GM23248 (cell line): ENCODE results near the gene INAFM2. TPM values are rescaled to one million over a fixed set of nuclear protein-coding genes. Genes with fewer than 3 reads are reported as not detected.

ENCODE experiments used
- DNase-seq: peaks from one replicate; pipeline ENCODE4 v3.0.0-alpha.2; 2015
- H2AFZ ChIP-seq: fragments of 200-600 bp; sonication (generic); 2 replicates; pipeline ENCODE4 v1.6.1; 2016; ENCODE audit warnings: antibody characterized with exemption
- H3F3A ChIP-seq: fragments of 200-600 bp; sonication (generic); 2 replicates; pipeline ENCODE4 v1.6.1; 2016; ENCODE audit warnings: mild to moderate bottlenecking, antibody characterized with exemption, mixed run types; ENCODE audit not compliant: insufficient read depth
- H3K27ac ChIP-seq: fragments of 200-600 bp; sonication (generic); 2 replicates; pipeline ENCODE4 v1.5.1; 2016; ENCODE audit warnings: mild to moderate bottlenecking
- H3K27me3 ChIP-seq: fragments of 200-600 bp; sonication (generic); replicated peaks from 2 replicates; pipeline ENCODE4 v1.6.1; 2016; ENCODE audit warnings: mild to moderate bottlenecking; ENCODE audit not compliant: insufficient read depth
- H3K36me3 ChIP-seq: fragments of 200-600 bp; sonication (generic); 2 replicates; pipeline ENCODE4 v1.6.1; 2016; ENCODE audit warnings: low read depth, mild to moderate bottlenecking
- H3K4me1 ChIP-seq: fragments of 200-600 bp; sonication (generic); 2 replicates; pipeline ENCODE4 v1.6.1; 2016; ENCODE audit warnings: mild to moderate bottlenecking; ENCODE audit not compliant: insufficient read depth
- H3K4me2 ChIP-seq: fragments of 200-600 bp; sonication (generic); one replicate; pipeline ENCODE4 v1.6.1; 2016; ENCODE audit warnings: mild to moderate bottlenecking; ENCODE audit not compliant: unreplicated experiment
- H3K4me3 ChIP-seq: fragments of 200-600 bp; sonication (generic); 2 replicates; pipeline ENCODE4 v1.5.1; 2016; ENCODE audit warnings: mild to moderate bottlenecking
- H3K79me2 ChIP-seq: fragments of 200-600 bp; sonication (generic); 2 replicates; pipeline ENCODE4 v1.6.1; 2016; ENCODE audit warnings: mild to moderate bottlenecking; ENCODE audit not compliant: insufficient read depth
- H3K9ac ChIP-seq: fragments of 200-600 bp; sonication (generic); 2 replicates; pipeline ENCODE4 v1.6.1; 2016; ENCODE audit warnings: mild to moderate bottlenecking
- H3K9me2 ChIP-seq: fragments of 200-600 bp; sonication (generic); 2 replicates; pipeline ENCODE4 v1.6.1; 2016; ENCODE audit warnings: mixed run types, mild to moderate bottlenecking, moderate library complexity; ENCODE audit not compliant: insufficient read depth
- H3K9me3 ChIP-seq: fragments of 200-600 bp; sonication (generic); one replicate; pipeline ENCODE4 v1.6.1; 2017; ENCODE audit warnings: low read depth
- H4K20me1 ChIP-seq: fragments of 200-600 bp; sonication (generic); 2 replicates; pipeline ENCODE4 v1.6.0; 2016; ENCODE audit not compliant: insufficient read depth
- EZH2 ChIP-seq: fragments of 200-600 bp; sonication (generic); IDR thresholded peaks from 2 replicates; pipeline ENCODE4 v1.6.1; 2018; ENCODE audit warnings: antibody characterized with exemption, mild to moderate bottlenecking; ENCODE audit not compliant: insufficient read depth, poor library complexity, severe bottlenecking
- EZH2phosphoT487 ChIP-seq: fragments of 200-600 bp; sonication (generic); IDR thresholded peaks from 2 replicates; pipeline ENCODE4 v1.6.1; 2018; ENCODE audit warnings: antibody characterized with exemption, moderate library complexity, mild to moderate bottlenecking, low read depth; ENCODE audit not compliant: insufficient read depth
- WGBS, 2 experiments: methylation state at CpG; one replicate each; pipeline ENCODE4 v1.1.6; 2015 to 2017; ENCODE audit warnings: low lambda C conversion rate in 2 of 2, low coverage in 1 of 2; ENCODE audit errors: missing lambda C conversion rate in 2 of 2; 5-methylcytosine and 5-hydroxymethylcytosine counted together
- in situ Hi-C: fragments of 300-500 bp; cut with MboI; formaldehyde crosslinking; loops from 2 replicates; pipeline ENCODE4 v1.15.0; 2020
- polyA plus RNA-seq: library from polyadenylated mRNA; unstranded; fragments of >200 nt; fragmentation: Nextera tagmentation; extraction: Ambion mirVana; gene quantifications from 2 replicates; pipeline ENCODE4 v1.2.1, GENCODE V29; 2016
- total RNA-seq: library from RNA; depleted of rRNA; stranded (reverse); fragments of >200 nt; shearing (Covaris generic); gene quantifications from 2 replicates; pipeline ENCODE4 v1.2.3, GENCODE V29; 2014

The INAFM2 gene
- total and polyA plus RNA-seq, 2 experiments from 2014 or later, result 4.5 to 16.6 TPM

- no peaks in the 10 kb centered on the region for H4K20me1 ChIP-seq
- 80 to 86% methylated on average over 3 of the region's 3 CpGs for WGBS, 2 experiments
- in situ Hi-C loops, result no loop called here
- no peaks in the 10 kb centered on the region for H3K9me3 ChIP-seq
- H3K79me2 ChIP-seq, result peaks cover 25% of the 10 kb centered on the region
- TF ChIP-seq EZH2, result no peak
- no peak for TF ChIP-seq EZH2phosphoT487
- no peak for DNase-seq
- no peaks in the 10 kb centered on the region for H3K9me2 ChIP-seq
- no peaks in the 10 kb centered on the region for H3K27me3 ChIP-seq
- H2AFZ ChIP-seq, result no peak overlapping the region
- peaks cover 41% of the 10 kb centered on the region for H3F3A ChIP-seq
- H3K27ac ChIP-seq, result peak overlapping the region; percentile 10; the same call in 1 of the 2 replicates
- no peaks in the 10 kb centered on the region for H3K36me3 ChIP-seq
- H3K9ac ChIP-seq, result no peak overlapping the region
- no peak overlapping the region for H3K4me3 ChIP-seq
- peaks cover 47% of the 10 kb centered on the region for H3K4me1 ChIP-seq
- H3K4me2 ChIP-seq, result peak overlapping the region; percentile 51
Observed at GRCh38 chr15:40328176-40328575, 4.7 kb downstream of the INAFM2 start.

- peaks cover 52% of the 10 kb centered on the region for H3K4me1 ChIP-seq
- no peak for TF ChIP-seq EZH2
- no peak for TF ChIP-seq EZH2phosphoT487
Observed at GRCh38 chr15:40328751-40329150, 5.3 kb downstream of the INAFM2 start.

GRCh38 chr15:40329804-40330203 is 6.3 kb downstream of the INAFM2 start:
- Histone ChIP-seq H3K4me1 (peaks cover 52% of the 10 kb centered on the region), H3K79me2 (peaks cover 20% of the 10 kb centered on the region), H3K36me3 (no peaks in the 10 kb centered on the region), H3K9me3 (no peaks in the 10 kb centered on the region), H3K4me3 (no peak overlapping the region), H3K4me2 (no peak overlapping the region), H3K27ac (peak overlapping the region; percentile 50), H3K9me2 (no peaks in the 10 kb centered on the region), H3K9ac (no peak overlapping the region), H3K27me3 (no peaks in the 10 kb centered on the region), H2AFZ (no peak overlapping the region), H4K20me1 (no peaks in the 10 kb centered on the region), H3F3A (peaks cover 41% of the 10 kb centered on the region)
- DNase-seq, result peak; percentile 29
- WGBS, 2 experiments, result 94 to 97% methylated on average over 7 of the region's 7 CpGs
- in situ Hi-C loops, result no loop called here
- TF ChIP-seq EZH2phosphoT487, result no peak
- TF ChIP-seq EZH2, result no peak

More at GRCh38 chr15:40328751-40329150, 5.3 kb downstream of the INAFM2 start:
- DNase-seq, result no peak
- Histone ChIP-seq H3F3A (peaks cover 41% of the 10 kb centered on the region), H3K4me3 (no peak overlapping the region), H3K9ac (no peak overlapping the region), H2AFZ (no peak overlapping the region), H3K79me2 (peaks cover 25% of the 10 kb centered on the region), H4K20me1 (no peaks in the 10 kb centered on the region), H3K4me2 (peak overlapping the region; percentile 51), H3K27me3 (no peaks in the 10 kb centered on the region), H3K27ac (peak overlapping the region; percentile 10; the same call in 1 of the 2 replicates), H3K9me2 (no peaks in the 10 kb centered on the region), H3K36me3 (no peaks in the 10 kb centered on the region), H3K9me3 (no peaks in the 10 kb centered on the region)
- 72 to 86% methylated on average over 5 of the region's 5 CpGs for WGBS, 2 experiments
- in situ Hi-C loops, result no loop called here

- peaks cover 41% of the 10 kb centered on the region for H3F3A ChIP-seq
- H3K9me2 ChIP-seq, result no peaks in the 10 kb centered on the region
- H3K27me3 ChIP-seq, result no peaks in the 10 kb centered on the region
- no peak overlapping the region for H3K9ac ChIP-seq
- no peaks in the 10 kb centered on the region for H3K9me3 ChIP-seq
- in situ Hi-C loops, result no loop called here
- peak; percentile 64 for DNase-seq
- H2AFZ ChIP-seq, result no peak overlapping the region
- WGBS, 2 experiments, result 47 to 60% methylated on average over 5 of the region's 5 CpGs
- H3K4me1 ChIP-seq, result peaks cover 47% of the 10 kb centered on the region
- no peak overlapping the region for H3K4me3 ChIP-seq
- TF ChIP-seq EZH2 (no peak), EZH2phosphoT487 (no peak)
- no peak overlapping the region for H3K4me2 ChIP-seq
- H3K36me3 ChIP-seq, result no peaks in the 10 kb centered on the region
- H3K79me2 ChIP-seq, result peaks cover 14% of the 10 kb centered on the region
- no peaks in the 10 kb centered on the region for H4K20me1 ChIP-seq
- peak overlapping the region; percentile 50 for H3K27ac ChIP-seq
Observed at GRCh38 chr15:40330368-40330836, 6.9 kb downstream of the INAFM2 start.

GRCh38 chr15:40331026-40331425 is 7.5 kb downstream of the INAFM2 start:
- 91% methylated on average over 7 of the region's 7 CpGs for WGBS, 2 experiments
- Histone ChIP-seq H3K36me3 (no peaks in the 10 kb centered on the region; the same call in 1 of the 2 replicates), H3K27me3 (no peaks in the 10 kb centered on the region), H3K9me2 (no peaks in the 10 kb centered on the region), H3K4me3 (no peak overlapping the region), H3K4me1 (peaks cover 41% of the 10 kb centered on the region), H4K20me1 (no peaks in the 10 kb centered on the region), H3F3A (peaks cover 41% of the 10 kb centered on the region), H2AFZ (no peak overlapping the region), H3K4me2 (no peak overlapping the region), H3K9ac (no peak overlapping the region), H3K27ac (peak overlapping the region; percentile 50), H3K79me2 (peaks cover 8% of the 10 kb centered on the region), H3K9me3 (no peaks in the 10 kb centered on the region)
- TF ChIP-seq EZH2 (no peak), EZH2phosphoT487 (no peak)
- in situ Hi-C loops, result no loop called here
- no peak for DNase-seq
